ENCODE results near the gene APOL5.

APOL5 gene

GRCh38 chr22:35684270-35684700 is 33.4 kb upstream of the APOL5 start:
- DNase-seq (ENCODE audit: low read depth in 1 of 2, low spot score in 1 of 2): no peak
- TF ChIP-seq GABPA (IDR thresholded peaks at IDR 0.05; ENCODE audit: low read depth) (no peak), POLR2AphosphoS5 (IDR thresholded peaks at IDR 0.05; ENCODE audit: low read depth) (no peak), REST (IDR thresholded peaks at IDR 0.05; ENCODE audit: insufficient replicate concordance, low read depth) (no peak), CTCF (IDR thresholded peaks at IDR 0.05; ENCODE audit: insufficient read depth, low read length) (no peak), SPI1 (IDR thresholded peaks at IDR 0.05; ENCODE audit: borderline replicate concordance, low read depth) (no peak)
- H3K27ac ChIP-seq (replicated peaks): no peak overlapping the region
- no peak overlapping the region for H3K4me3 ChIP-seq (replicated peaks; ENCODE audit: insufficient read depth, low read length)
- no peaks in the 10 kb centered on the region for H3K27me3 ChIP-seq (ENCODE audit: insufficient read depth, poor library complexity, severe bottlenecking)

GRCh38 chr22:35684732-35685131 is 32.9 kb upstream of the APOL5 start:
- no peak for TF ChIP-seq POLR2AphosphoS5 (IDR thresholded peaks at IDR 0.05; ENCODE audit: low read depth)
- TF ChIP-seq CTCF (IDR thresholded peaks at IDR 0.05; ENCODE audit: insufficient read depth, low read length): no peak
- no peak for TF ChIP-seq REST (IDR thresholded peaks at IDR 0.05; ENCODE audit: insufficient replicate concordance, low read depth)
- no peak for TF ChIP-seq SPI1 (IDR thresholded peaks at IDR 0.05; ENCODE audit: borderline replicate concordance, low read depth)
- TF ChIP-seq GABPA (IDR thresholded peaks at IDR 0.05; ENCODE audit: low read depth): no peak
- Histone ChIP-seq H3K27me3 (ENCODE audit: insufficient read depth, poor library complexity, severe bottlenecking) (no peaks in the 10 kb centered on the region), H3K27ac (replicated peaks) (no peak overlapping the region), H3K4me3 (replicated peaks; ENCODE audit: insufficient read depth, low read length) (no peak overlapping the region)
- DNase-seq (ENCODE audit: low read depth in 1 of 2, low spot score in 1 of 2): no peak

GRCh38 chr22:35685731-35686130 is 31.9 kb upstream of the APOL5 start:
- Histone ChIP-seq H3K4me3 (replicated peaks; ENCODE audit: insufficient read depth, low read length) (no peak overlapping the region), H3K27me3 (ENCODE audit: insufficient read depth, poor library complexity, severe bottlenecking) (no peaks in the 10 kb centered on the region), H3K27ac (replicated peaks) (no peak overlapping the region)
- TF ChIP-seq POLR2AphosphoS5 (IDR thresholded peaks at IDR 0.05; ENCODE audit: low read depth) (no peak), GABPA (IDR thresholded peaks at IDR 0.05; ENCODE audit: low read depth) (no peak), SPI1 (IDR thresholded peaks at IDR 0.05; ENCODE audit: borderline replicate concordance, low read depth) (no peak), REST (IDR thresholded peaks at IDR 0.05; ENCODE audit: insufficient replicate concordance, low read depth) (no peak), CTCF (IDR thresholded peaks at IDR 0.05; ENCODE audit: insufficient read depth, low read length) (no peak)
- DNase-seq (ENCODE audit: low read depth in 1 of 2, low spot score in 1 of 2): no peak

All from HL-60 (cell line).